ENCODE measurements around the gene CCNE1. TPM values are rescaled to one million over a fixed set of nuclear protein-coding genes. Genes with fewer than 3 reads are reported as not detected.

CCNE1 gene
- total RNA-seq, 1 experiment from 2014 or later, result 40.2 TPM

GRCh38 chr19:29781386-29782259, 30.2 kb upstream of the CCNE1 start:
- Histone ChIP-seq H2AK5ac (ENCODE audit: insufficient read length, low read length) (no peak overlapping the region), H3K23ac (ENCODE audit: insufficient read length, low read depth, low read length) (no peak overlapping the region), H3K27ac (ENCODE audit: insufficient read length, low read depth, low read length) (no peak overlapping the region), H2AFZ (ENCODE audit: low read length) (no peak overlapping the region), H2BK12ac (ENCODE audit: insufficient read length, low read depth, low read length) (no peak overlapping the region), H4K5ac (ENCODE audit: insufficient read length, low read depth, low read length) (no peak overlapping the region), H3K4me1 (ENCODE audit: insufficient read depth, low read length) (no peaks in the 10 kb centered on the region), H3K4me2 (ENCODE audit: insufficient read depth, insufficient read length, low read length) (no peak overlapping the region), H3K56ac (ENCODE audit: insufficient read length, low read depth, low read length) (no peak overlapping the region), H2BK5ac (ENCODE audit: insufficient read length, low read length) (no peak overlapping the region), H3K14ac (ENCODE audit: insufficient read depth, low read length) (no peak overlapping the region), H3K18ac (ENCODE audit: insufficient read length, low read depth, low read length) (no peak overlapping the region), H3K79me2 (ENCODE audit: insufficient read depth, low read length) (no peaks in the 10 kb centered on the region), H3K9me3 (ENCODE audit: control insufficient read depth, low read depth, low read length) (no peaks in the 10 kb centered on the region), H3K4ac (ENCODE audit: low read depth, low read length) (no peak overlapping the region; the same call in 1 of the 2 replicates), H3T11ph (ENCODE audit: low read length) (no peak overlapping the region), H3K79me1 (ENCODE audit: insufficient read depth, low read depth, low read length, poor library complexity, severe bottlenecking) (no peaks in the 10 kb centered on the region), H2BK120ac (ENCODE audit: low read depth, low read length, poor library complexity, severe bottlenecking) (no peak overlapping the region), H2BK15ac (ENCODE audit: low read depth, low read length) (no peak overlapping the region), H3K9ac (ENCODE audit: extremely low read depth, insufficient read length, low read length) (no peak overlapping the region), H3K23me2 (ENCODE audit: insufficient read length, low read depth, low read length, poor library complexity, severe bottlenecking) (no peaks in the 10 kb centered on the region), H2BK20ac (ENCODE audit: low read depth, low read length, poor library complexity, severe bottlenecking) (no peak overlapping the region), H3K27me3 (ENCODE audit: insufficient read depth, low read length) (no peaks in the 10 kb centered on the region), H4K8ac (replicated peaks; ENCODE audit: insufficient read length, low read depth, low read length) (no peak overlapping the region), H4K20me1 (ENCODE audit: control insufficient read depth, insufficient read depth, insufficient read length) (no peaks in the 10 kb centered on the region), H4K91ac (ENCODE audit: insufficient read length, low read depth, low read length) (no peak overlapping the region)
- DNase-seq, result no peak
- TF ChIP-seq CTCF (conservative IDR thresholded peaks at IDR 0.05), result no peak
- no CpG with 5 or more reads among the region's 33 CpGs for WGBS (ENCODE audit: extremely low coverage, insufficient read length, low lambda C conversion rate)
- Mint-ChIP-seq H3K4me1 (peaks cover 5% of the 10 kb centered on the region in 2 experiments; a peak in 2 of 4 replicates), H3K27ac (no peak overlapping the region), H3K36me3 (ENCODE audit: insufficient read depth in 1 of 3, low read depth in 3 of 3) (no peaks in the 10 kb centered on the region), H3K9me3 (peaks cover 0 to 2% of the 10 kb centered on the region in 2 experiments; a peak in 1 of 5 replicates), H3K4me3 (no peak overlapping the region), H3K27me3 (ENCODE audit: low read depth) (peaks cover 2% of the 10 kb centered on the region; the same call in 1 of the 2 replicates)

Data from H9 (cell line).